Ovary (tissue), 9 donors: Measurements from ENCODE around the gene POLR1B. TPM values are rescaled to one million over a fixed set of nuclear protein-coding genes. Genes with fewer than 3 reads are reported as not detected.
"Not testable (repeated sequence)": the region's sequence is repeated elsewhere in the genome, so short reads cannot be mapped to it uniquely, and the experiment has no call there.

Experiments used
- DNase-seq, 5 donors: peaks; one replicate each; pipeline ENCODE4 v3.0.0-alpha.2; 2019 to 2020
- H3K27ac ChIP-seq, 2 donors: fragments of 200-600 bp; one replicate each; pipeline versions ENCODE4 v1.5.1 to v1.8.0; 2019 to 2022
- H3K27me3 ChIP-seq: fragments of 200-600 bp; one replicate; pipeline ENCODE4 v1.8.0; 2022
- H3K36me3 ChIP-seq: fragments of 200-600 bp; sonication (generic); one replicate; pipeline ENCODE4 v1.5.1; 2019
- H3K4me1 ChIP-seq: one replicate; pipeline ENCODE4 v1.8.1; 2013; ENCODE audit warnings: mild to moderate bottlenecking, moderate library complexity; ENCODE audit not compliant: insufficient read depth
- H3K4me3 ChIP-seq: fragments of 200-600 bp; sonication (generic); one replicate; pipeline ENCODE4 v1.5.1; 2017
- H3K9me3 ChIP-seq, 2 donors: fragments of 200-600 bp in 1 of 2; sonication (generic) in 1 of 2; one replicate each; pipeline versions ENCODE4 v1.5.1 to v1.8.1; 2013 to 2019; ENCODE audit warnings: mild to moderate bottlenecking in 1 of 2, moderate library complexity in 1 of 2
- CTCF ChIP-seq, 3 donors: fragments of 450-650 bp in 2 of 3; fragments of 200-600 bp in 1 of 3; IDR thresholded peaks; one replicate each; pipeline versions ENCODE4 v1.5.1 to v1.8.0; 2016 to 2022; ENCODE audit warnings: antibody characterized with exemption in 3 of 3, mild to moderate bottlenecking in 1 of 3
- EP300 ChIP-seq: sonication (generic); formaldehyde crosslinking; IDR thresholded peaks from one replicate; pipeline ENCODE4 v1.6.1; 2017; ENCODE audit warnings: antibody characterized with exemption
- POLR2A ChIP-seq: fragments of 450-650 bp; IDR thresholded peaks from one replicate; pipeline ENCODE4 v1.6.1; 2017; ENCODE audit warnings: antibody characterized with exemption, mild to moderate bottlenecking, moderate library complexity
- WGBS, 3 donors: extraction: QIAGEN DNeasy Blood & Tissue Kit in 1 of 3; methylation state at CpG; one replicate each; pipeline versions ENCODE4 v1.1.5 to v1.1.7; 2013 to 2017; 5-methylcytosine and 5-hydroxymethylcytosine counted together
- intact Hi-C, 4 donors: fragments of 100-400 bp; cut with DNase I; formaldehyde crosslinking; loops; one replicate each; pipeline versions ENCODE4 v1.11.0 to v1.15.1; 2022 to 2023
- polyA plus RNA-seq, 2 donors: library from polyadenylated mRNA; stranded (reverse); fragments of 200-250 nt in 1 of 2; fragments of 350-450 nt in 1 of 2; fragmentation: Illumina TruSeq in 1 of 2; extraction: RNeasy Lipid Tissue Mini Kit (QIAGEN cat#74804) in 1 of 2; gene quantifications; one replicate each; pipeline ENCODE4 v1.2.3, GENCODE V29; 2013 to 2014
- total RNA-seq, 7 donors: library from RNA; depleted of rRNA in 2 of 7; stranded (reverse); fragments of >200 nt in 2 of 7; fragmentation: NEBNext Ultra II Directional in 3 of 7; extraction: Animal tissue kit (Norgen Biotek cat#: 25700) in 3 of 7; gene quantifications; one replicate each; pipeline versions ENCODE4 v1.1.0 to v1.2.4, GENCODE V29; 2016 to 2023
- donor health status: DM: no; HTN: no; CAD: no; lungs with moderate emphysema.
- donor health status: DM: no; HTN: no; CAD: no.
- donor health status: Bipolar disorder and iron deficiency.
- donor health status: DM: yes; HTN: yes; CAD: no.
- donor health status: DM: no; HTN: no; CAD: no.
- donor health status: DM: yes; HTN: yes; CAD: no.

Gene POLR1B
- total and polyA plus RNA-seq, 9 donors = 5.6 to 29.9 (median 18.9) TPM

- H3K4me3 ChIP-seq, H3K27ac ChIP-seq, H3K36me3 ChIP-seq, H3K27me3 ChIP-seq, H3K9me3 ChIP-seq, intact Hi-C loops, H3K4me1 ChIP-seq, DNase-seq: not testable (repeated sequence)
- 91 to 99% (median 94%) methylated on average over 17 to 28 of the region's 32 CpGs for WGBS, 3 donors
Observed at GRCh38 chr2:112509239-112509998, 32.8 kb upstream of the POLR1B start.

GRCh38 chr2:112516801-112517200 lies 25.5 kb upstream of the POLR1B start:
- H3K4me3 ChIP-seq = no peak overlapping the region
- H3K27ac ChIP-seq = no peak overlapping the region
- no peak for DNase-seq
- TF ChIP-seq EP300 (no peak), POLR2A (no peak), CTCF (IDR thresholded peaks at IDR 0.05) (no peak)
- no peaks in the 10 kb centered on the region for H3K9me3 ChIP-seq
- no peaks in the 10 kb centered on the region for H3K27me3 ChIP-seq
- intact Hi-C loops = no loop called here
- WGBS, 3 donors = 98 to 100% (median 98%) methylated on average over 3 of the region's 3 CpGs
- H3K4me1 ChIP-seq = no peaks in the 10 kb centered on the region
- H3K36me3 ChIP-seq = no peaks in the 10 kb centered on the region

- no peaks in the 10 kb centered on the region for H3K9me3 ChIP-seq
- no peaks in the 10 kb centered on the region for H3K4me1 ChIP-seq
- no peak overlapping the region for H3K27ac ChIP-seq
- H3K27me3 ChIP-seq = no peaks in the 10 kb centered on the region
- 82 to 90% (median 83%) methylated on average over 7 of the region's 7 CpGs for WGBS, 3 donors
- H3K4me3 ChIP-seq = no peak overlapping the region
- intact Hi-C loops = no loop called here
- no peaks in the 10 kb centered on the region for H3K36me3 ChIP-seq
- no peak for TF ChIP-seq EP300
- TF ChIP-seq CTCF (IDR thresholded peaks at IDR 0.05) = no peak
- no peak for TF ChIP-seq POLR2A
- no peak for DNase-seq
Observed at GRCh38 chr2:112518807-112519206, 23.5 kb upstream of the POLR1B start.

- H3K27me3 ChIP-seq = no peaks in the 10 kb centered on the region
- TF ChIP-seq CTCF (IDR thresholded peaks at IDR 0.05) = no peak
- H3K36me3 ChIP-seq = no peaks in the 10 kb centered on the region
- H3K4me1 ChIP-seq = no peaks in the 10 kb centered on the region
- intact Hi-C loops = no loop called here
- no peak overlapping the region for H3K27ac ChIP-seq
- DNase-seq = no peak
- WGBS, 3 donors = 85 to 86% (median 86%) methylated on average over 9 of the region's 9 CpGs
- no peak overlapping the region for H3K4me3 ChIP-seq
- H3K9me3 ChIP-seq = no peaks in the 10 kb centered on the region
Observed at GRCh38 chr2:112519506-112519905, 22.8 kb upstream of the POLR1B start.

GRCh38 chr2:112520234-112520783 lies 22.0 kb upstream of the POLR1B start:
- H3K27me3 ChIP-seq = no peaks in the 10 kb centered on the region
- H3K4me3 ChIP-seq = no peak overlapping the region
- intact Hi-C loops = no loop called here
- H3K27ac ChIP-seq = no peak overlapping the region
- TF ChIP-seq POLR2A (no peak), CTCF (IDR thresholded peaks at IDR 0.05) (no peak), EP300 (no peak)
- no peaks in the 10 kb centered on the region for H3K36me3 ChIP-seq
- no peaks in the 10 kb centered on the region for H3K4me1 ChIP-seq
- WGBS, 3 donors = 92 to 95% (median 94%) methylated on average over 7 of the region's 7 CpGs
- H3K9me3 ChIP-seq = no peaks in the 10 kb centered on the region
- no peak for DNase-seq
